Activated gamma-delta T cell treated with Interleukin-2 at 50 U/mL for 16 hours (primary cell): ENCODE measurements around the gene ATG2A.

Experiments used
- DNase-seq: peaks from one replicate; pipeline ENCODE4 v3.0.0-alpha.2; 2020

Gene ATG2A

DNA sequence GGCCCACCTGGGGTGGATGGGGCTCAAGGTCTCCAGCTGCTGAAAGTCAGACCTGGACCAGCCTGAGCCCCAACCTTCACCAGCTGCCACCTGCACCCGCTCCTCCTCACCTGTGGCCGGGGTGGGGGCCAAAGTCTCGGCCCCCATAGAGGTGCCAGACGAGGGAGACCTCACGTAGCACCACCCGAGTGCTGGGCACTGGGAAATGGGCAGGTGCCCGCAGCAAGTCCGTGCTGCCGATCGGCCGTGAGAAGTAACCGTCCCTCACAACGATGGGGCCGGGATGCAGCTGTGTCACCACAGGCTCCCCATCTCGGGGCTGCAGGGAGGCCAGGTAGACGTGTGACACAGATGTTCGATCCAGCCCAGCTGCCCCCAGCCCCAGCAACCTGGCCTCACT, 16.2 kb downstream of the ATG2A start:
- no peak for DNase-seq

DNA sequence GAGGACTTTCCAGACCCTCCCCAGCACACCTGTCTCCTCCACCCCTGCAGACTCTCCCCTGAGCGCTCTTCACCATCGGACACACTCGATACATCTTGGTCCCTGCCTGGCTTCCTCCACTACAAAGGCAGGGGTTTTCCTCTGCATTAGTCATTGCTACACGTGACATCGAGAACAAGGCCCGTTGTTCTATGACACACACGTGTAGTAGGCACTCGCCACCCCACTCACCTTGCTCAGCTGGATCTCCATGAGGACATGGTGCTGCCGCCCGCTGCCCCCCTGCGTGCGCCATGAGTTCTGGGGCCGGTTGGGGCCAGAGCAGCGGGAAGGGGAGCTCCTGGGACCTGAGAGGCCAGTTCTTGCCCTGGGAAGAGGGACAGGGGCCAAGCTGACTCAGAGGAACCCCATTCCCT, 16.7 kb downstream of the ATG2A start:
- peak; percentile 57 for DNase-seq

DNA sequence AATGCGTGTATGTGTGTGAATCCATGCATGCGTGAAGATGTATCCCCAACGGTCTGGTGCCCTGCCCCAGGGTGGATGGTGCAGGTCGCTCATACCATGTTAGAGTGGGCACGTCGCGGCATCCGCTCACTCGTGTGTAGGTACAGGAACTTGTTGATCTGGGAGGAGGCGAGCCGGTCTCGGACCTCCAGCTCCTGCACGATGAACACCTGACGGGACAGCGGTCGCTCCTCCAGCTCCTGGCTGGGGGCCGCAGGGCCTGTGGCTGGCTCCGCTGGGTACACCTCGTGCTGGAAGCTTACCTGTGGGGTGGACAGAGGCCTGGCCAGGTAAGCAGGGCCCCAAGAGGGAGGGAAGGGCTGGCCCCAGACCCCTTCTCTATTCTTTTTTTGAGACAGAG, 18.5 kb downstream of the ATG2A start:
- no peak for DNase-seq

DNA sequence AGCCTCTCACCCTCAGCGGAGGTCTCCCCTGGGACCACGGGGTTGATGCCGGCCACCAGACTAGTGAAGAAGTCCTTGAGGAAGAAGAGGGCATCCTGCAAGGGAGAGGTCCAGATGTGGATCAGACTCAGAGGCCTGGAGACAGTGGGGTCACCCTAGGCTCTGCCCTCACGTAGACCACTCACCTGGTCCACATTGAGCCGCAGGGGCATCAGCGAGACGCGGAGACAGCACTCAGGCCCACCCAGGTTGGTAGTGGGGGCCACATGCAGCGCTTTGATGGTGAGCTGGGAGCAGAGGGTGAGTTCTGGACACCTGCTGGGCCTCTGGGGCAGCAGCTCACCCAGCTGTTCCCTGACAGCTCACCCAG, 18.9 kb downstream of the ATG2A start:
- no peak for DNase-seq

DNA sequence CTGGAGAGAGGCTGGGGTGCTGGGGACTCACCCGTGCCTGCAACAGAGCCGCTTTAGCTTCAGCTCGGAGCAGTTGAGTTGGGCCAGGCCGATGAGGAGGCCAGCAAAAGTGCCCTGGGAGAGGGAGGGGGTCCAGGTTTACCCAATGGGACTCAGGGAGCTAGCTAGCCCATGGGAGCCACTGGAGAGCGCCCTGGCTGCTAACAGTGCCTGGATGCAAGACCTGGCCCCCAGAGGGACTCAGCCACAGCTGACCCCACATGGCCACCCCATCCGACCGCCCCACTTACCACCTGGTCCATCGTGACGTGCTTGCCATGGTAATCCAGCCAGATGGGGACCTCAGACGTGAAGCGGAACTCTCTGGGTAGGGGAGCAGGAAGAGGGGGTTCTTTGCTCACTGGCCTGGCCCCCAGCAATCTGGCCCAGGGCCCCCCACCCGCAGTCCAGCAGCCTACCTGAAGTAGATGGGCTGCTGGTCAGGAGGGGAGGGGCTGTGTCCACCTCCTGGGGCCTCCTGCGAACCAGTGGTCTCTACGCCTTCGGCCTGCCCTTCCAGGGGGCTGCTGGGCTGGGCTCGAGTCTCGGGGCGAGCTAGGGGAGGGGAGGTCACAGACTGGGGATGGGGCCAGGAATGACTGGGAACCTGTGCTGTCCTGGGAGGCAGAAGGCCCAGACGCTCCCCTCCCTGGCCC, 19.5 kb downstream of the ATG2A start:
- no peak for DNase-seq

DNA sequence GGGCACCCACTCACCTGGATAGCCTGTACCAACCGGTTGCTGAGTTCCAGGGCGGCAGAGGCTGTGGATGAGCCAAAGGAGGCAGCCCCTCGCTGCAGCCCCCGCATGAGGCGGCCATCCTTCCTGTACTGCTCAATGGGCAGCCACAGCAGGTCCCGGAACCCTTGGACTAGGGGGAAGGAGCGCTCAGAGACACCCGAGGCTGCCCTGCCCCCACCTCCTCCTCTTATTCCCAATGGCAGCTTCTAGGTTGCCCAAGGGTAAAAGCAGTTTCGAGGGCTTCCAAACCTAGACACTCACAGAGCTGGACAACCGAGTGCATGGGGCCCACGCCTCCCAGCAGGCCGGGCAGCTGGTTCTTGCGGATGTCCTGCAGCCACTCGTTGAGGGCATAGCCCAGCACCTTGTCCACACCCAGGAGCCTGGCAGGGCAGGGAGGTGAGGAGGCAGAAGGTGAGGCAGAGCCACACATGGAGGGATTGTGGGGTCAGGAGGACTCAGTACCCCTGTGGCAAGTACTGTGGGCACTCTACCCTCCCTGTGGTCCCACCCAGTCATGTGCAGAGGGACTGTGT, 20.5 kb downstream of the ATG2A start:
- no peak for DNase-seq

DNA sequence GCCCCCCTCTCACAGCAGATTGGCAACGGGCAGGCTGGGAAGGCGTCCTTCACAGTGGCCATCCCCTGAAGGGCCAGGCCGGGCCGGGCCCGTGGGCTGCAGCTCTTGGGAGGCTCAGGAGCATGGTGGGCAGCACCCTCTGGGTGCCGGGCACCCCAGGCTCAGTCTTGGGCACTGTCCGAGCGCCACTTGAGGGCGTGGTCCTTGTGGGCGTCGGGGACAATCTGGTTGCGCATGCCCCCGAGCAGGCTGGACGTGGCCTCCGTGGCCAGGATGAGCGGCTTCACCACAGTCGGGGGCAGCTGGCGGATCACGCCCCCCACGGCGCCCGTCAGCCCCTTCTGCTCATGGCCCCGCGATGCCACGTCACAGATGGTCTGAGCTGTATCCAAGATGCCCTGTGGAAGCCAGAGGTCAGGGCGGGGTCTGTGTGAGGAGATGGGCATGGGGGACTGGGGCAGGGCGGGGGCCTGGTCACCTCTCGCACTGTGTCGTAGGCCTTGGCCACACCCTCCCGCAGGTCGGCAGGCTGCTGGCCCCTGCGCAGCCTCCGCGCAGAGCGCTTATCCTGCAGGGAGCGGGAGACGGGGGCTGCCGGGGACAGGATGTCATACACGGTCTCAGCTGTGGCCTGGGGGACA, 22.1 kb downstream of the ATG2A start:
- DNase-seq, result no peak

DNA sequence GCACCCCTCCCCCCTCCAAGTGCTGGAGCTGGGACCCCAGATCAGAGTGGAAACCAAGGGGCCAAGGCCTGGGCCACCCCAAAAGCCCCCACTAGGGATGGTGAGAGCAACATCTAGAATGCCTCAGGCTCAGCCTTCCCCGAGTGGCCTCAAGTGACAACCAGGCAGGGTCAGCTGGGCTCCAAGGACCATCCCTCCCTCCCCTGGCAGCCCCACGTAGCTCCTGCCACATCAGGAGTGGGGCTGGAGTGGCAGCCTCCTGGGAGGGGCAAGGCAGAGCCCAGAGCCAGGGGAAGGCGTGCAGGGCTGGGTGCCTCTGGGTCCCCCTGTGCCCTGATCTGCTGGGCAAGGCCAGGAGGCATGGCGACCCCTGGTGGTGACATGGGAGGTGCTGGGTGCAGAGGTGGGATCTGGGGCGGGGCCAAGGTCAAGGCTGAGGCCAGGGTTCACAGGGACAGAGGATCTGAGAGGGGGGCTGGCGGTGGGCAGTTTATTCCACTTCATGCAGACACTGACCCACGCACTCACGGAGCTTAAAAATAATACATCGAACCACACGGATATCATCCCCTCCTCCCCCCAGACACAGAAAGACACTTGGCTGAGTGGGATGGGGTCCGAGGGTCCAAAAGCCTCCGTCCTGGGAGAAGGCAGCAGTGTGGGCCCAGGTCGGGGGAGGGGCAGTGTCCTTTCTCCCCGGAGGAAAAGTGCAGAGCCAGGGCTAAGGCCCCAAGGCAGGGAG, 22.8 kb downstream of the ATG2A start:
- peak; percentile 95 for DNase-seq

DNA sequence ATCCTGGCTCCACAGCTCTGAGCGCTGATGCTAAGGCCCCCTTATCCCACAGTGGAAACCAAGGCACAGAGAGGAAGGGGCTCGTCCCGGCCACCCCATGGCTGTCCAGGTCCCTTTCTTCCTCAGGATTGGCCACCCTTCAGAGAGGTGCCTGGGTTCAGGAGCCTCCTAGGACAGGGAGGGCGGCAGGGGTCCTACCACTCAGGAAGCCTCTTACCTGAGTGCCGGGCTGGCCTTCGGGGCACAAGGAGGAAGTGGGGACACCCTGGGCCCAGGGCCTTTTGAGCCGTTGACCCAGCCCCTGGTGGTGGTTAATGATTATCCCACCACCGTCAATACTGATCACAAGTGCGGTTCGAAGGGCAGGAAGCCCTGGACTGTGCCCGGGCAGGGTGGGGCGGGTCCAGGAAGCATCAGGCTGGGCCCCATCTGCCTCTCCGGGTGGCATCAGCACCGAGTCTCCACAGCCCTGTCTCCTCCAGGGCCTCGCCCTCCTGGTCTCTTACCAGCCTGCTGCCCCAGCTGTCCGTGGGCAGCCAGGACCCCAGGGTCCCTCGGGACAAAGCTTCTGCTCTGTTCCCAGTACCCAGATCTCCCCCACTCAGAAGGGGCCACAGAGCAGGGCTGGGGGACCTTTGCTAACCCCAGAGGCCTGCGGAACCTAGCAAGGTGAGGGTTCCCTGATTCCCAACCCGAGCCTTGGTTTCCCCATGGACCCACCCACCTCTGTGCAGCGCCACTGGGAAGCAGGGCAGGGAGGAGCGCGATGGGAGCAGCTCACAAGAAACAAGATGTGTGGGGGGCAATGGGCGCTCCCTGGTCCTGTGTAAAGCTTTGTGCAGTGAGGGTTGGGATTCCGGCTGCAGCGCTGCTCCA, 23.6 kb downstream of the ATG2A start:
- no peak for DNase-seq

DNA sequence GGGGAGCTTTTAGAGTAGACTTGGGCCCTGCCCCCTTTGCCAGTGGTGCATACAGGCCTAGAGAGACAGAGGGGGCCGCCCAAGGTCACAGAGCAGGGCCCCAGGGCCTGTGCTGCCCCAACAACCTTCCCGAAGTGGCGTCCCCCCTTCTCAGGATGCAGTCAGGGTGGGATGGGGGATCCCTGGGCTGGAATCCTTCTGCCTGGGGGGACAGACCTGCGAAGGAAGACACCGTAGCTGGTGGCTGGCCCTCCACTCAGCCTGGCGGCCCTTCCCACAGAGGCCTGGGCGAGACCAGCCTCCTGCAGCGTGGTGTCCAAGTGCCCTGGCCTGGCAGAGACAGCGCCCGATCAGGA, 24.2 kb downstream of the ATG2A start:
- DNase-seq, result no peak

DNA sequence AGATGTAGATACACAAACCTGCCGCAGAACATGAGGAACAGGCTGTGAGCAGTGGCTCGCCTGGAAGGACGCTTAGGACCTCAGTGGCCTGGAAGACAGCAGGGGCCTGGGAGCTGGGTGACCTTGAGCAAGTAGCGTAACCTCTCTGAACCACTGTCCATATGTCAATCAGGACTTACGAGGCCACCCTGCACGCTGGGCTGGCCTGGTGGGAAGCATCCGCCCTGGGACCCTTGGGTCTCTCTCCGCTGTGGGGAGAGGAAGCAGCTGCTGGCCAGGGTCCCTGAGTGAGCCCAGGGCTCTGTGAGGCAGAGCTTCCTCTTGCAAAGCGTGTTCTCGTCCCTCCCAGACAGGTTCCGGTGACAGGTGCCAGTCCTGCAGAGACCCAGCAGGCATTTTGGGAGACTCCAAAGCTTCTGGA, 24.6 kb downstream of the ATG2A start:
- no peak for DNase-seq

DNA sequence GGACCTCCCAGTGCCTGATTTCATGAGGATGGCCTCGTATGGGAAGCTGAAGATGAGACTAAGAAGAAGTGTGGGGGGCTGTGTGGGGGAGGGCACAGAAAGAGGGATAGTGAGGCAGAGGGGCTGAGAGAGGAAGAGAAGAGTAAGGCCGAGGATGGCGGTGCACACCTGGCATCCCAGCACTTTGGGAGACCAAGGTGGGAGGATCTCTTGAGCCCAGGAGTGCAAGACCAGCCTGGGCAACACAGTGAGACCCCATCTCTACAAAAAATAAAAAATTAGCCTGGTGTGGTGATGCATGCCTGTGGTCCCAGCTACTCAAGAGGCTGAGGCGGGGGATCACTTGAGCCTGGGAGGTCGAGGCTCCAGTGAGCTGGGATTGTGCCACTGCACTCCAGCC, 25.1 kb downstream of the ATG2A start:
- DNase-seq, result no peak

DNA sequence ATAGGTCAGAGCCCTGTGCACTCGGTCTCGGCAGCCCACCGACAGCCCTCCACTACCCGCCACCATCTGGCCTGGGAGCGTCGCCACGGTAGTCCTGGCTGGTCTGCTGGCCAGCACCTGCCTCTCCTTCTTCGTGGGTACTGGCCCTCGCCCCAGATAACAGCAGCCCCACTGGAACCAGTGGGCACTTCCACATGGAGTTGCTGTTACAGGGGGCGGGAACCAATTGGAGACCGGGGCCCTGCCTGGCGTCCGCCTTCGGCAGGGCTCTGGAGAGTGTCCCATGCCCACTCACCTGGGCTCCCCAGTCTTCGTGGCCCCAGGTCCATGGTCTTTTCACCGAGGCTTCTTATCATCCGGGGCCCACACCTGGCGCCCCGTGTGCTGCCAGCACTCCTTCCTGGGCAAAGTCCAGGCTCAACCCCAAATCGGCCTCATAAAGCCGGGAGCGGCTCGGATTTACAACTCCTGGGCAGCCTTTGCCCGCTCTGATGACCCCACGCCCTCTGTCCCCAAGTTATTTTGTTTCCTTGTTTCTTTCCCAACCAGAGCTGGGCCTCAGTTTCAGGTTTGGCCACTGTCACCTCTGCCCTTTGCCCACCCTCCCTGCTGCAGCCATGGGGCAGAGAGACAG, 25.7 kb downstream of the ATG2A start:
- no peak for DNase-seq

DNA sequence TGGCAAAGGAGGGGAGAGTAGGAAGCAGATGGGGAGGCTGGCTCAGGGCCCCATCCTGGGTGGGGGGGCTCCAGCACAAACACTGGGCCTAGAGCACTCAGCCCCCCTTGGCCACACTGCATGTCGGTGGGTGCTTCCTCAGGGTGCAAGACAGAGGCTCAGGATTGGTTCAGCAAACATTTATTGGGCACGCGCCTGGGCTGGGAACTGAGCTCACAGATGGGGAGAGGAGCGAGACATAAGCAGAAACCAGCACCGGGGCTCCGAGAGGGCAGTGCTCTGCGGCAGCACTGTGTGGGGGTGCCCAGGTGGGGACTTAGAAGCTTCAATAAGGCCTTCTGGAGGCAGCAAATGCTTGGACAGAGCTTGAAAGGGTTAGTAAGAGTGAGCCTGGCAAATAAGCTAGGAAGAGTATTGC, 26.5 kb downstream of the ATG2A start:
- DNase-seq, result no peak

DNA sequence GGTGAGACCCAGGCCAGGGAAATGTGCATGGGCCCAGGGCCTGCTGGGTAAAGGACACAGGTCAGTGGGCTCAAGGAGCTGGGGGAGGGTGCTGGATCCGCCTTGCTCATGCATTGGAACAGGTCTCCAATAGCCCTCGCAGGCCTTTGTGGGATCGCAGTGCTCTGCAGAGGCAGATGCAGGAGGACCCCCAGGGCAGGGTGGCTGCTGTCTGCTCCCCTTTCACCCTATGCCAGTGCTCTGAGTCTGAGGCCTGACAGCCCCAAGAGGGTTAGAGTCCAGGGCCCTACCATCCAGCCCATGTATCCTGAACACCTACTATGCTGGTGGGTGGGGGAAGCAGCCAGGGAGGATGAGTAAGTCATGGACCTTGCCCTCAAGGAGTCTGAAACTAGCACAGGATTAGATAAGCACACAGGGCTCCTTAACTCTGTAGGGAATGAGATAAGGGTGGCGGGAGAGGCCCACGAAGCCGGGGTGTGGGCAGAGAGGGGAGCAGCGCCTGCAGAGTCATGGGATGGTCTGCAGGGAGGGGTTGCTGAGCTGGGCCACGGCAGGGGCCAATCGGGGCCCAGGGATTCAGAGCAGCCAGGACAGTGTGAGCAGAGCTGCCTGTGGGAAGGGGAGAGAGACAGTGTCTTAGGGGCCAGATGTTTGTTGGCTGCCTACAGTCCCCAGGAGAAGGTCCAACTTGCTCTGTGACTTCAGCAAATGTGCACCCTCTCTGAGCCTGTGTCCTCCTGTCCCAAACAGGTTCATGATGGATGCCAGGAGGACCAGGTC, 28.1 kb downstream of the ATG2A start:
- DNase-seq, result no peak

DNA sequence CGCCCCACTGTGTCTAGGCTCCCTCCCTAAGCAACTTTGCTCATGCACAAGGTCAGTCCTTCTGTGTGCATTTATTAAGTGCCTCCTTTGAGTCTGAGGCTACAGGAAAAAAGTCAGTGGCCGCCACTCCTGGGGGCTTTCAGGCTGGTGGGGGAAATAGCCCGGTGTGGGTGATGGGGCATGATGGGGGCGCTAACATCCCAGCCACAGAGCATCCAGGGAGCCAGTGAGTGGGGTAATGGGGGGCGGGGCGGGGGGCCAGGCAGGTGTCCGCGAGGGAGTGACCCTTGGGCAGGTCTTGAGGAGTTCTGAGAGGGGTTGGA, 28.6 kb downstream of the ATG2A start:
- DNase-seq, result no peak

DNA sequence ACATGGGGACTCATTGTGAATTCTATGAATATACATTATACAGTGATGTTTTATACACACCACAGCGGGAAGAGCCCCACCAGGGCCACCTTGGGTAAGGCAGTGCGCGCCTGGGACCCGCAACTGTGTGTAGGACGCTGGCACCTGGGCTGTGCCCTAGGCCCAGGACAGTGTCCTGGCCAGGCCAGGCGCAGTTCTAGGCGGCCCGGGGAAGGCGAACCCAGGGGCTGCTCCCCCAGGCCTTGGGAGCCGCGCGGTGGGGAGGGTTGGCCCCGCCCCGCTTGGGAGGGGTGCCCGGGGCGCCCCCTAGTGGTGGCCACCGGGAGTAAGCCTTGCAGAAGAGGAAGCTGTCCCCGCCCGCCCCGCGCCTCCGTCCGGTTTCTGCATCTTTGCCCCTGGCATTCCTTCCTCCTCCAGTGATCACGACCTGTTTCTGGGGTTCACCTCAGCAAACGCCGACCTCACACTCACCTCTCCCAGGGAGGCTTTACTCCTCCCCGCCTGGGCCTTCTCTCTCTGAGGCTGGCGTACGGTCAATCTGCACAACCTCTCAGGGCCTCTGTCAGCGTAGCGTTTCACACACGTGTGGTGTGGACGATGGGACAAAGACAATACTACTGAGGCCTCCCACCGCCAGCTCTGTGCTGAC, 29.1 kb downstream of the ATG2A start:
- DNase-seq, result peak; percentile 86

DNA sequence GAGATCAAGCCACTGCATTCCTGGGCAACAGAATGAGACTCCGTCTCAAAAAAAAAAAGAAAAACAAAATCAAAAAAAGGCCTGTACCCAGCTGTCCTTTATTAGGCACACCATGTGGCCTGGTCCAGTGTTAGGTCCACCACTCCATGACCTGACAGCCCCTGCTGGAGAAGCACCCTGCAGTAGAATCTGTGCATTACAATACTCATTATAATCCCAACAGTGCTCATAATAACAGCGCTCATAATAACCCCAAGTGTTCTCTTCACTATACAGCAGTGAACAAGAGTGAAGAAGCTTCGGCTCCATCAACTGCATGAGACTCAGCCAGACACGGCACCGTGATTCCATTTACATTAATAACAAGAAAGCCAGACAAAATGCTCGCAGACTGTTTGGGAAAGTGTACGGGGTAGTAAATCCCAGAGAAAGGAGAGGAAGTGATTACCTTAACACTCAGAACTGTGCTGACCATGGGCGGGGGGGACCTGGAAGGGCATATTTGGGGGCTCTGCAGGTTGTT, 29.7 kb downstream of the ATG2A start:
- DNase-seq, result no peak

DNA sequence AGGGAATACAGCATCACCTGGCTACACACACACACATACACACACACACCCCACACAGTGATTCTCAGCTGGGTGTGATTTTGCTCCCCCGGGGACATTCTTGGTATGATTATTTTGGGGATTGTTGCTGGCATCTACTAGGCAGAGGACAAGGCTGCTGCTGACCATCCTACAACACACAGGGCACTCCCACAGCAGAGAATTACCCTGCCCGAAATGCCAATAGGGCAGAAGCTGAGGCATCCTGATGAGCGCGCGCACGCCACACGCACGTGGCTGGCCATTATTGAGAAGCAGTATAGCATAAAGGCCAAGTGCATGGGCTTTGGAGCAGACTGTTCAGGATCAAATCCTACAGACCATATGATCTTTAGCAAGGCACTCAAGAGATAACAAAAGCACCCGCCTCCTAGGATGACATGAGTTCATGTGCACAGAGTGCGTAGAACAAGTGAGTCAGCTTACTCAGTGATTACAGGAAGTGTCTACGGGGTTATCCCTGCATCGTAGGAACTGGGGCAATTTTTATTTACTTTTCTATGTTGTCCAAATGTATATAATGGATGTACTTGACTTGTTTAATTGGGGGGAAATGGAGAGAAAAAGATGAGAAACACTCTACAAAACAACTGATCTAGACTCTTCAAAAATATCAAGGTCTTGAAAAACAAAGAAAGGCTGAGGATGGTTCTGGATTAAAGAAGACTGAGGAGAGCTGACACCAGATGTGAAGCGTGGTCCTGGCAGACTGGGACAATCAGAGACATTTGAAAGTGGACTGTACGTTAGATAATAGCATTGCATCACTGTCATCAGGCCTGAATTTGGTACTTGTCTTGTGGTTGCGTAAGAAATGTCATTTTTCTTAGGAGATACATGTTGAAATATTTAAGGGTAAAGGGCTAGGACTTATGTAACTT, 31.4 kb downstream of the ATG2A start:
- no peak for DNase-seq

DNA sequence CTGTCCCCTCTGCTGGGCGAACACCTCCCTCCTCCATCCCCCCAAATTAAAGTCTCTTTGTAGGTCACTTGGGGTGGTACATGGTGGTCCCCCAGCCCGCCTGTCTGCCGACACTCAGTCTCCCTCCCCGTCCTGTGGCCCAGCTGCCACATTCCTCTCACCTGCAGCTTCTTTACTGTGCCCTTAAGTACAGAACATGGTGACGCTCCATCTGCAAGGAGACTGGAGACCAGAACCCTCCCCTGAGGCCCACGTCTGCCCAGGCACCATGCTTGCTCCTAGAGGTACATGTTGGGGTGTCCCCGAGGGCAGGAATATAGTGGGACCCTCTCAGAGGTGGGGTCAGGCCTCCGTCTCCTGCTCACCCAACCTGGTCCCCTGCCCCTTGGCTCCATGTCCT, 33.0 kb downstream of the ATG2A start:
- no peak for DNase-seq
